HG03521 (cell line): ENCODE results near the gene HPS1.
"Not testable (repeated sequence)": the region's sequence is repeated elsewhere in the genome, so short reads cannot be mapped to it uniquely, and the experiment has no call there.

Experiments
- ATAC-seq: cut with Tn5 transposase; IDR thresholded peaks from one replicate; pipeline ENCODE4 v1.9.1; 2021; ENCODE audit warnings: mild to moderate bottlenecking, moderate library complexity; ENCODE audit not compliant: unreplicated experiment

Gene HPS1

GRCh38 chr10:98396096-98397063, 50.4 kb downstream of the HPS1 start:
- ATAC-seq: no peak

GRCh38 chr10:98394851-98395440, 51.8 kb downstream of the HPS1 start:
- ATAC-seq: no peak

- ATAC-seq: peak; percentile 67
Observed at GRCh38 chr10:98391578-98391991, 55.1 kb downstream of the HPS1 start.

GRCh38 chr10:98391065-98391464, 55.7 kb downstream of the HPS1 start:
- ATAC-seq: peak; percentile 31

- ATAC-seq: no peak
Observed at GRCh38 chr10:98390406-98390805, 56.3 kb downstream of the HPS1 start.

GRCh38 chr10:98389398-98389797, 57.3 kb downstream of the HPS1 start:
- ATAC-seq: no peak

GRCh38 chr10:98388101-98388655, 58.6 kb downstream of the HPS1 start:
- no peak for ATAC-seq

GRCh38 chr10:98384531-98385133, 62.1 kb downstream of the HPS1 start:
- ATAC-seq: no peak

GRCh38 chr10:98383869-98384268, 62.9 kb downstream of the HPS1 start:
- no peak for ATAC-seq

- not testable (repeated sequence) for ATAC-seq
Observed at GRCh38 chr10:98383134-98383667, 63.5 kb downstream of the HPS1 start.

- no peak for ATAC-seq
Observed at GRCh38 chr10:98382691-98383101, 64.0 kb downstream of the HPS1 start.

- no peak for ATAC-seq
Observed at GRCh38 chr10:98380493-98381339, 66.0 kb downstream of the HPS1 start.

GRCh38 chr10:98378722-98379121, 68.0 kb downstream of the HPS1 start:
- no peak for ATAC-seq

GRCh38 chr10:98377536-98377935, 69.2 kb downstream of the HPS1 start:
- ATAC-seq: no peak

- ATAC-seq: no peak
Observed at GRCh38 chr10:98377001-98377400, 69.7 kb downstream of the HPS1 start.

- no peak for ATAC-seq
Observed at GRCh38 chr10:98376485-98376884, 70.2 kb downstream of the HPS1 start.

- no peak for ATAC-seq
Observed at GRCh38 chr10:98374217-98374985, 72.3 kb downstream of the HPS1 start.

GRCh38 chr10:98373260-98374040, 73.3 kb downstream of the HPS1 start:
- no peak for ATAC-seq
